Colonic mucosa (tissue), 4 donors: ENCODE data around the gene NOS1AP. TPM values are rescaled to one million over a fixed set of nuclear protein-coding genes. Genes with fewer than 3 reads are reported as not detected.

Experiments
- DNase-seq: peaks from one replicate; pipeline ENCODE4 v3.0.0-alpha.2; 2020
- H3K27ac ChIP-seq: fragments of 200-600 bp; one replicate; pipeline ENCODE4 v1.8.0; 2021
- H3K27me3 ChIP-seq: fragments of 200-600 bp; one replicate; pipeline ENCODE4 v1.8.0; 2021
- H3K36me3 ChIP-seq: fragments of 200-600 bp; one replicate; pipeline ENCODE4 v1.8.0; 2021
- H3K4me1 ChIP-seq: fragments of 200-600 bp; one replicate; pipeline ENCODE4 v1.8.0; 2021; ENCODE audit warnings: mild to moderate bottlenecking
- H3K4me3 ChIP-seq: fragments of 200-600 bp; one replicate; pipeline ENCODE4 v1.8.0; 2021
- H3K9ac ChIP-seq, 2 donors: one replicate each; pipeline ENCODE4 v1.7.0; 2013; ENCODE audit warnings: control low read depth in 2 of 2, low read depth in 2 of 2, low read length in 2 of 2
- H3K9me3 ChIP-seq: fragments of 200-600 bp; one replicate; pipeline ENCODE4 v1.8.0; 2021
- CTCF ChIP-seq: fragments of 200-600 bp; IDR thresholded peaks from one replicate; pipeline ENCODE4 v1.8.0; 2022; ENCODE audit warnings: antibody characterized with exemption, mild to moderate bottlenecking
- intact Hi-C: fragments of 100-400 bp; cut with DNase I; formaldehyde crosslinking; loops from one replicate; pipeline ENCODE4 v1.14.1; 2022
- total RNA-seq, 2 donors: library from RNA; stranded (reverse); fragmentation: NEBNext Ultra II Directional in 1 of 2; extraction: Animal tissue kit (Norgen Biotek cat#: 25700) in 1 of 2; gene quantifications; one replicate each; pipeline ENCODE4 v1.2.1, GENCODE V29; 2021
- donor health status: healthy.
- donor health status: DM: no; HTN: no; CAD: no.
- donor health status: DM: no; HTN: no; CAD: no.

Gene NOS1AP
- total RNA-seq, 2 donors from 2014 or later: 9.0 to 14.4 TPM

GRCh38 chr1:162094271-162094670 lies 24.8 kb downstream of the NOS1AP start:
- no peaks in the 10 kb centered on the region for H3K4me1 ChIP-seq
- H3K27ac ChIP-seq: no peak overlapping the region
- DNase-seq: no peak
- no peaks in the 10 kb centered on the region for H3K36me3 ChIP-seq
- TF ChIP-seq CTCF: no peak
- intact Hi-C loops: no loop called here
- H3K27me3 ChIP-seq: no peaks in the 10 kb centered on the region
- no peaks in the 10 kb centered on the region for H3K9me3 ChIP-seq
- H3K4me3 ChIP-seq: no peak overlapping the region
- H3K9ac ChIP-seq: no peak overlapping the region

- no peak overlapping the region for H3K9ac ChIP-seq
- no peak overlapping the region for H3K27ac ChIP-seq
Measured at GRCh38 chr1:162094723-162095122, 25.2 kb downstream of the NOS1AP start.

GRCh38 chr1:162107911-162108310 lies 38.4 kb downstream of the NOS1AP start:
- no peak for TF ChIP-seq CTCF
- no peaks in the 10 kb centered on the region for H3K36me3 ChIP-seq
- H3K27me3 ChIP-seq: no peaks in the 10 kb centered on the region
- no peak for DNase-seq
- no peaks in the 10 kb centered on the region for H3K4me1 ChIP-seq
- intact Hi-C loops: no loop called here
- H3K27ac ChIP-seq: no peak overlapping the region
- no peak overlapping the region for H3K9ac ChIP-seq
- H3K9me3 ChIP-seq: no peaks in the 10 kb centered on the region
- no peak overlapping the region for H3K4me3 ChIP-seq

More at GRCh38 chr1:162094723-162095122, 25.2 kb downstream of the NOS1AP start:
- no peak for DNase-seq
- H3K36me3 ChIP-seq: no peaks in the 10 kb centered on the region
- no peak overlapping the region for H3K4me3 ChIP-seq
- H3K4me1 ChIP-seq: no peaks in the 10 kb centered on the region
- H3K27me3 ChIP-seq: no peaks in the 10 kb centered on the region
- intact Hi-C loops: no loop called here
- no peak for TF ChIP-seq CTCF
- H3K9me3 ChIP-seq: no peaks in the 10 kb centered on the region

- H3K4me3 ChIP-seq: no peak overlapping the region
- H3K27me3 ChIP-seq: no peaks in the 10 kb centered on the region
- no peak for DNase-seq
- no peaks in the 10 kb centered on the region for H3K36me3 ChIP-seq
- H3K9ac ChIP-seq: no peak overlapping the region
- H3K9me3 ChIP-seq: no peaks in the 10 kb centered on the region
- H3K4me1 ChIP-seq: no peaks in the 10 kb centered on the region
- no peak overlapping the region for H3K27ac ChIP-seq
- no peak for TF ChIP-seq CTCF
- intact Hi-C loops: no loop called here
Measured at GRCh38 chr1:162108426-162108825, 38.9 kb downstream of the NOS1AP start.

- DNase-seq: no peak
- H3K36me3 ChIP-seq: no peaks in the 10 kb centered on the region
- no peak overlapping the region for H3K27ac ChIP-seq
- H3K27me3 ChIP-seq: no peaks in the 10 kb centered on the region
- no peaks in the 10 kb centered on the region for H3K9me3 ChIP-seq
- H3K4me1 ChIP-seq: no peaks in the 10 kb centered on the region
- intact Hi-C loops: no loop called here
- TF ChIP-seq CTCF: no peak
- H3K4me3 ChIP-seq: no peak overlapping the region
- no peak overlapping the region for H3K9ac ChIP-seq
Measured at GRCh38 chr1:162110910-162111309, 41.4 kb downstream of the NOS1AP start.

- Histone ChIP-seq H3K36me3 (no peaks in the 10 kb centered on the region), H3K9ac (no peak overlapping the region), H3K4me1 (no peaks in the 10 kb centered on the region), H3K27me3 (no peaks in the 10 kb centered on the region), H3K27ac (no peak overlapping the region), H3K4me3 (no peak overlapping the region), H3K9me3 (no peaks in the 10 kb centered on the region)
- TF ChIP-seq CTCF: no peak
- no peak for DNase-seq
- intact Hi-C loops: no loop called here
Measured at GRCh38 chr1:162111572-162111971, 42.1 kb downstream of the NOS1AP start.
